ENCODE results near the gene DIS3L2. TPM values are rescaled to one million over a fixed set of nuclear protein-coding genes. Genes with fewer than 3 reads are reported as not detected.

The DIS3L2 gene
- total RNA-seq, 6 experiments from 2014 or later = 18.2 to 23.6 (median 21.6) TPM

DNA sequence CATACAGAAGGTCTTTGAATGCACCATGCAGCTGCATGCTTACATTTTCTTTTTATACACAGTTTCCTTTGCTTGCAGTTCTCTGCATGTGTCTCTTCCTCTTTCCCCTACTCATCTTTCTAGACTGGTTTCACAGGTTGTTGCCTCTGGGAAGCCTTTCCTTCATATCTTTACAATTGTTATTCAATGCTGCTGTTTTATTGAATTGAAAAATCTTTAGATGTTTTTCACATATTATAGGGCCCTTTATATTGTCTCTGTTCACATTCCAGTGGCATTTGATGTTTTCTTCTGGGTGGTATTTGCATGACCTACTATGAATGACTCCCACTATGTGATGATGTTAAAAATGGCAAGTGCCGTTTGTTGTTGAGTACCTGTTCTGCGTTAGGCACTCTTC is 91.1 kb downstream of the DIS3L2 start:
- TF ChIP-seq, protein P1, sequence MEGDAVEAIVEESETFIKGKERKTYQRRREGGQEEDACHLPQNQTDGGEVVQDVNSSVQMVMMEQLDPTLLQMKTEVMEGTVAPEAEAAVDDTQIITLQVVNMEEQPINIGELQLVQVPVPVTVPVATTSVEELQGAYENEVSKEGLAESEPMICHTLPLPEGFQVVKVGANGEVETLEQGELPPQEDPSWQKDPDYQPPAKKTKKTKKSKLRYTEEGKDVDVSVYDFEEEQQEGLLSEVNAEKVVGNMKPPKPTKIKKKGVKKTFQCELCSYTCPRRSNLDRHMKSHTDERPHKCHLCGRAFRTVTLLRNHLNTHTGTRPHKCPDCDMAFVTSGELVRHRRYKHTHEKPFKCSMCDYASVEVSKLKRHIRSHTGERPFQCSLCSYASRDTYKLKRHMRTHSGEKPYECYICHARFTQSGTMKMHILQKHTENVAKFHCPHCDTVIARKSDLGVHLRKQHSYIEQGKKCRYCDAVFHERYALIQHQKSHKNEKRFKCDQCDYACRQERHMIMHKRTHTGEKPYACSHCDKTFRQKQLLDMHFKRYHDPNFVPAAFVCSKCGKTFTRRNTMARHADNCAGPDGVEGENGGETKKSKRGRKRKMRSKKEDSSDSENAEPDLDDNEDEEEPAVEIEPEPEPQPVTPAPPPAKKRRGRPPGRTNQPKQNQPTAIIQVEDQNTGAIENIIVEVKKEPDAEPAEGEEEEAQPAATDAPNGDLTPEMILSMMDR (IDR thresholded peaks at IDR 0.05) = no peak
- Mint-ChIP-seq H3K4me3 (no peak overlapping the region), H3K4me1 (ENCODE audit: low read depth) (no peaks in the 10 kb centered on the region), H3K36me3 (ENCODE audit: low read depth) (no peaks in the 10 kb centered on the region), H3K27me3 (ENCODE audit: insufficient read depth) (no peaks in the 10 kb centered on the region), H3K9me3 (no peaks in the 10 kb centered on the region), H3K27ac (no peak overlapping the region)
- no peak for DNase-seq

DNA sequence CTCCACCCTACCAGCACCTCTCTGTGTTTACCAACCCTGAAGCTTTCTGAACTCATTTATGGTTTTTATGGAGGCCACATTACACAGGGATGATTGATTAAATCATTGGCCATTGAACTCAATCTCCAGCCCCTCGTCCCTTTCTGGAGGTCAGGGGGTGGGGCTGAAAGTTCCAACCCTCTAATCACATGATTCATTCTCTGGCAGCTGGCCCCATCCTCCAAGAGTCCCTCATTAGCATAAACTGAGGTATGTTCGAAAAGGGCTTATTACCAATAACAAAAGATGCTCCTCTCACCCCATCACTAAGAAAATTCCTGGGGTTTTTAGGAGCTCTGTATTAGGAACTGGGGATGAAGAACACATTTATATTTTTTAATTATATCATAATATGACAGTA is 92.3 kb downstream of the DIS3L2 start:
- H3K36me3 Mint-ChIP-seq (ENCODE audit: low read depth) = no peaks in the 10 kb centered on the region

DNA sequence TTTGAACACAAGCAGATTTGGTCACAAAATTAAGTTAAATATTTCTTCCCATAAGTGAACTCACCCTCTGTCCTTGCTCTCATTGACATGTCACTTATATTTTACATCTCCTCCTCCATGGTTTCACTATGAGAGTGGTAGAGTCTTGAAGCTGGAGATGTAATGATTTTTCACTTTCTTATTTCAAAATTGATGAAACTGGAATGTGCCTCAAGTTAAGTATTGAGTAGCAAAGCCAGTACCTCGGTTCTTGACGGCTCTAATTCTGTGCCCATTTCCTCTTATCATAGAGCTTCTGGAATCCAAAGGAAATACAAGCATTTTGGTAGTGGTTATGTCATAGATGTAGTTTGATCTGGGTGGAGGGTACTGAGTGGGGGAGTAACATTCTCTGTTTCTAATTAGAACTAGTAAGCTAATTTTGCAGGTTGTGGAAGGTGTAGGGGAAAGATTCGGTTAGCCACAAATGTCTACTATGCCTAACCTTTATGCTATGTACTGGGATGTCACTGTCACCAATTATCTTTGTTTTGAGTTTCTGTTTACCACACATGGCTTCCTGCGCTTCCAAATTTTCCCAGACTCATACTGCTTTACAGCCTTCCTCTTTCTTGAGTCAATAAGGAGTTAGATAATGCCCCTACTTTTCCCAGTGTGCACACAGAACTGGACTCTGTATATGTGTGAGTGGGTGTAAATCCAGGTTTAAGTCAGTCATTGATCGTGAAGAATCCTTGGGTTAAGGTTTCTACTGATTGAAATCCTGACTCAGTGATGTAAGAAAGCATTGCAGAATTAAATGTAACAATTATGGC is 96.8 kb downstream of the DIS3L2 start:
- no peaks in the 10 kb centered on the region for H3K4me1 Mint-ChIP-seq (ENCODE audit: low read depth)
- H3K27me3 Mint-ChIP-seq (ENCODE audit: insufficient read depth) = no peaks in the 10 kb centered on the region
- H3K4me3 Mint-ChIP-seq = no peak overlapping the region
- peaks cover 6% of the 10 kb centered on the region; the same call in 1 of the 2 replicates for H3K36me3 Mint-ChIP-seq (ENCODE audit: low read depth)
- TF ChIP-seq, protein P1 (IDR thresholded peaks at IDR 0.05) = no peak
- DNase-seq = no peak
- no peak overlapping the region for H3K27ac Mint-ChIP-seq
- no peaks in the 10 kb centered on the region for H3K9me3 Mint-ChIP-seq

More for the DNA sequence above, 92.3 kb downstream of the DIS3L2 start:
- Mint-ChIP-seq H3K4me3 (no peak overlapping the region), H3K27ac (no peak overlapping the region), H3K4me1 (ENCODE audit: low read depth) (no peaks in the 10 kb centered on the region), H3K27me3 (ENCODE audit: insufficient read depth) (no peaks in the 10 kb centered on the region), H3K9me3 (no peaks in the 10 kb centered on the region)
- DNase-seq = no peak
- TF ChIP-seq, protein P1 (IDR thresholded peaks at IDR 0.05) = no peak

DNA sequence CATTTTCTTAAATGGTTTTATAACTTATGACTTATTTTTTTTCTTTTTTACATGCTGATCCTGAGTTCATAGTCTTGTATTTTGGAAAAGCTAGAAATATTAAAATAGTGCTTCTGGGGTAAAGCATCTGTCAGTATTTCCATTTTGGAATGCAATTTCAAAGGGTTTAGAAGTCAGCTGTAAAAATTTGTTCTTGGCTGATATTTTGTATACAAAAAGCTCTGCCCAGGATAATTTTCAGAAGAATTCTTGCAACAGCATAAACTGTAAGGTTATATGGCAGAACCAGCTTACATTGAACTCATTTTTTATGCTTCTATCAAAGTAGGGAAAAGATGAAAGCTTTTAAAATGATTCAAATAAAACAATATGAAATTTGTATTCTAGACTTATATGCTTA is 97.4 kb downstream of the DIS3L2 start:
- Mint-ChIP-seq H3K4me3 (no peak overlapping the region), H3K27me3 (ENCODE audit: insufficient read depth) (no peaks in the 10 kb centered on the region), H3K9me3 (no peaks in the 10 kb centered on the region), H3K36me3 (ENCODE audit: low read depth) (peaks cover 6% of the 10 kb centered on the region; the same call in 1 of the 2 replicates), H3K27ac (no peak overlapping the region), H3K4me1 (ENCODE audit: low read depth) (no peaks in the 10 kb centered on the region)
- TF ChIP-seq, protein P1 (IDR thresholded peaks at IDR 0.05) = no peak
- DNase-seq = no peak

DNA sequence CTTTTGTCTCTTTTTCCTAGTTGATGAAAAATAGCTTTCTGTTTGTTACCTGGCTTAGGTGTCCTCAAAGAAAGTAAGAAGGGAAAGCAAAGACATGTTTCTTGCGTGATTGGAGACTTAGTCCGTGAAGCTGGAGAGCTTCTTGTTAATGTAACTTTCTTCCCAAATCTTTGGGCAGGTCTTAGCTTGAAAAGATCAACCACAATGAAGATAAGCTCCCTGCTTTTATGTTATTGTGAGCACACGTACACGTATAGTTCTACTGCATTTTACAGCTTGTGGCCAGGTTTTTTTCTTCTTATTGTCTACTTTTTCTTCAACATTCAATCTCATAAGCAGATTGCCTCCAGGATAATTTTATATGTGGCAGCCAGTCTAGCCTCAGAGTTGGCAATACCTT is 99.8 kb downstream of the DIS3L2 start:
- H3K27me3 Mint-ChIP-seq (ENCODE audit: insufficient read depth) = no peaks in the 10 kb centered on the region
- no peak overlapping the region for H3K4me3 Mint-ChIP-seq
- H3K36me3 Mint-ChIP-seq (ENCODE audit: low read depth) = peaks cover 6% of the 10 kb centered on the region; the same call in 1 of the 2 replicates
- TF ChIP-seq, protein P1 (IDR thresholded peaks at IDR 0.05) = no peak
- no peaks in the 10 kb centered on the region for H3K4me1 Mint-ChIP-seq (ENCODE audit: low read depth)
- no peak overlapping the region for H3K27ac Mint-ChIP-seq
- DNase-seq = no peak
- H3K9me3 Mint-ChIP-seq = no peaks in the 10 kb centered on the region
